Measurements from ENCODE around the gene POLR2C. TPM values are rescaled to one million over a fixed set of nuclear protein-coding genes. Genes with fewer than 3 reads are reported as not detected.

POLR2C gene
- total RNA-seq, 5 donors from 2014 or later (not counting 1 experiment from before 2014, with no cell fraction given) = 63.8 to 93.9 (median 69.0) TPM

DNA sequence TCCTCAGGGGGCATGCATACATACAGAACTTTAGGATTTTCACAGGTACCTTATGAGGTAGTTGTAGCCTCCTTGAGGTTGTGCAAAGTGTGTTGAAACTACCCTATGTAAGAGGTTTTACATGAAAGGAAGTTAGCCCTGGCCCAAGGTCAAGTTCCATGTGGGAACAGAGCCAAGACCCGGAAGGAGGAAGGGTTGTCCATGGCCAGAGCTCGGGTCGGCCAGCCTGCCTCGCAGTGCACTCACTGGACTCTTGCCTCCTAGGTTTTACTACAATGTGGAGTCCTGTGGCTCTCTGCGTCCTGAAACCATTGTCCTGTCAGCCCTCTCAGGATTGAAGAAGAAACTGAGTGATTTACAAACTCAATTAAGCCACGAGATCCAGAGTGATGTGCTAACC lies 8.2 kb downstream of the POLR2C start:
- Mint-ChIP-seq H3K27me3 (no peaks in the 10 kb centered on the region), H3K4me1 (peaks cover 4 to 27% (median 11%) of the 10 kb centered on the region in 3 donors), H3K27ac (no peak overlapping the region), H3K4me3 (no peak overlapping the region), H3K9me3 (no peaks in the 10 kb centered on the region), H3K36me3 (peaks cover 43% of the 10 kb centered on the region)
- H3K36me3 ChIP-seq (ENCODE audit: control insufficient read depth in 2 of 2, extremely low read depth in 1 of 2, insufficient read depth in 1 of 2, low read length in 1 of 2) = peaks cover 19 to 70% of the 10 kb centered on the region in 2 donors
- POLR2A ChIA-PET = no interaction called here
- H3K27ac ChIP-seq (ENCODE audit: low read length) = no peak overlapping the region
- H3K4me1 ChIP-seq (ENCODE audit: control insufficient read depth in 1 of 2, extremely low read depth in 1 of 2, insufficient read depth in 2 of 2, low read length in 2 of 2) = peaks cover 2 to 9% of the 10 kb centered on the region in 2 experiments
- CTCF ChIA-PET = interaction anchor here in 1 of 2 donors (0.9 kb wide), 1 partner anchor 14 kb away, joined by 4 read pairs; no protein-coding TSS in a partner anchor
- H3K9me3 ChIP-seq = no peaks in the 10 kb centered on the region
- WGBS (ENCODE audit: insufficient coverage) = 94% methylated on average over 5 of the region's 6 CpGs
- DNase-seq = no peak
- H3K27me3 ChIP-seq (replicated peaks in 1 of 2; ENCODE audit: control insufficient read depth in 2 of 2, extremely low read depth in 1 of 2, insufficient read depth in 2 of 2, low read length in 1 of 2) = no peaks in the 10 kb centered on the region
- H3K4me3 ChIP-seq (ENCODE audit: control insufficient read depth in 1 of 2, extremely low read depth in 1 of 2, low read length in 1 of 2) = no peak overlapping the region
- no peak for ATAC-seq (replicated peaks in 1 of 4)

DNA sequence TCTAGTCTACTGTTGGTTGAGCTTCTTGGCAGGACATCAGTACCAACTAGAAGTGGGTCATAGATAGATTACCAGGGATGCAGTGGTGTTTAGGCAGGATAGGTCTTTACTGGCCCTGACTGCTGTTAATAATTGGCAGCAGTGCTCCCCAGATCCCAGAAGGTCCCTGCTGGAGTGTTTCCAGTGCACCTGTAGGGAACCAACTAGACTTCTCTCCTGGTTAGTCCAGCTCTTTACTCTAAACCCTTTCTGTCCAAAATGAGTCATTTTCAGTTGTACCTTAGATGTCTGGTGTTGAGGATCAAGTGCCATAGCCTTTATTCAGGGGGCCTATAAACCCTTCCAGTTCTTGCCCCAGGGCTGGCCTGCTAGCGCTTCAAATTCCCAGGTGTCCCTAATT lies 8.7 kb downstream of the POLR2C start:
- Mint-ChIP-seq H3K27me3 (no peaks in the 10 kb centered on the region), H3K36me3 (peaks cover 40% of the 10 kb centered on the region), H3K4me3 (no peak overlapping the region), H3K27ac (no peak overlapping the region), H3K9me3 (no peaks in the 10 kb centered on the region), H3K4me1 (peaks cover 5 to 27% (median 9%) of the 10 kb centered on the region in 3 donors)
- no peak overlapping the region for H3K4me3 ChIP-seq (ENCODE audit: control insufficient read depth in 1 of 2, extremely low read depth in 1 of 2, low read length in 1 of 2)
- no peak for DNase-seq
- H3K4me1 ChIP-seq (ENCODE audit: control insufficient read depth in 1 of 2, extremely low read depth in 1 of 2, insufficient read depth in 2 of 2, low read length in 2 of 2) = peaks cover 3 to 14% of the 10 kb centered on the region in 2 experiments
- no peak overlapping the region for H3K27ac ChIP-seq (ENCODE audit: low read length)
- H3K36me3 ChIP-seq (ENCODE audit: control insufficient read depth in 2 of 2, extremely low read depth in 1 of 2, insufficient read depth in 1 of 2, low read length in 1 of 2) = peaks cover 19 to 65% of the 10 kb centered on the region in 2 donors
- POLR2A ChIA-PET = no interaction called here
- H3K27me3 ChIP-seq (replicated peaks in 1 of 2; ENCODE audit: control insufficient read depth in 2 of 2, extremely low read depth in 1 of 2, insufficient read depth in 2 of 2, low read length in 1 of 2) = no peaks in the 10 kb centered on the region
- no peaks in the 10 kb centered on the region for H3K9me3 ChIP-seq
- ATAC-seq (replicated peaks in 1 of 4) = no peak
- CTCF ChIA-PET = interaction anchor here in 1 of 2 donors (0.9 kb wide), 1 partner anchor 13 kb away, joined by 4 read pairs; no protein-coding TSS in a partner anchor
- no CpG with 5 or more reads among the region's 1 CpG for WGBS (ENCODE audit: insufficient coverage)

DNA sequence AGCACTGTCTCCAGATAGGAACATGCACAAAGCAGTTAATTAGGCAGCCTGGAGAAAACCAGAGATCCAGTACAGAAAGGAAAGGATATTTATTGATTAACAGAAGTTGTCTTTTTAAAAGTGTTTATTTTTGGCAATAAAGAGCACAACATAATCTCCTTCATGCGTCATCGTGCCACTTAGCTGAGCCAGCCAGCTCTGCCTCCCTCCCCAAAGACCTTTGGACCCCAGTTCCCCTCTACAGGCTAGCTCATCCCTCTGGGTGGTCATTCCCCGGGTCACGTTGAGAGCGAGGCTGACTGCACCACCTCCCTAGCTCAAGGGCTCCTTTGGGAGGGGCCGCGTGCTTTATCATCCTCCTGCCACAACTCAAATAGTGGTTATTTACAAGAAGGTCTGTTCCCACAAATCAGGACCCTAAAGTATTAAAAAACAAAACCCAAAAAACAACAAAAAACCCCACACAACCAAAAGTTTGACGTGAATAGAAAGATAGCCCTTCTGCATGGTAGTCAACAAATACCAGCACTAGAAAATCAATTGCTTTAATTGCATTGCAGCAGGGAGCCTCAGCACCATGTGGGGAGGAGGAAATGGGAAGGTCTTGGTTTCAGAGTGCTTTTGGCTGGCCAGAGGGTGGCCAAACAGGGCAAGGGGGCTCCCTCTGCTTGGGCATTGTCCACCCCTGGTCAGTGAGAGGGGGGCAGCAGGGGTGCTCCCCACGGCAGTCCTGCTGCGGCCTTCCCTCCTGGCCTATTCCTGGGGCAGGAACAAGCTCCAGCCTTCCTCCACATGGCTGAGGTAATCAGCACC lies 9.6 kb downstream of the POLR2C start:
- H3K4me3 Mint-ChIP-seq = no peak overlapping the region
- Histone ChIP-seq H3K27ac (ENCODE audit: low read length) (no peak overlapping the region), H3K4me3 (ENCODE audit: control insufficient read depth in 1 of 2, extremely low read depth in 1 of 2, low read length in 1 of 2) (no peak overlapping the region), H3K36me3 (ENCODE audit: control insufficient read depth in 2 of 2, extremely low read depth in 1 of 2, insufficient read depth in 1 of 2, low read length in 1 of 2) (peaks cover 19 to 57% of the 10 kb centered on the region in 2 donors), H3K9me3 (no peaks in the 10 kb centered on the region), H3K27me3 (replicated peaks in 1 of 2; ENCODE audit: control insufficient read depth in 2 of 2, extremely low read depth in 1 of 2, insufficient read depth in 2 of 2, low read length in 1 of 2) (no peaks in the 10 kb centered on the region), H3K4me1 (ENCODE audit: control insufficient read depth in 1 of 2, extremely low read depth in 1 of 2, insufficient read depth in 2 of 2, low read length in 2 of 2) (peaks cover 6 to 22% of the 10 kb centered on the region in 2 experiments)
- no peak for ATAC-seq (replicated peaks in 1 of 4)
- H3K9me3 Mint-ChIP-seq = no peaks in the 10 kb centered on the region
- WGBS (ENCODE audit: insufficient coverage) = 100% methylated on average over 3 of the region's 10 CpGs
- no peak for DNase-seq
- ChIA-PET POLR2A (no interaction called here), CTCF (interaction anchor here in 1 of 2 donors (0.6 kb wide), 1 partner anchor 124 kb away, joined by 4 read pairs; no protein-coding TSS in a partner anchor)
- no peaks in the 10 kb centered on the region for H3K27me3 Mint-ChIP-seq
- H3K27ac Mint-ChIP-seq = peak overlapping the region in 1 of 2 donors; percentile 20
- H3K36me3 Mint-ChIP-seq = peaks cover 39% of the 10 kb centered on the region
- peaks cover 9 to 31% (median 13%) of the 10 kb centered on the region in 3 donors for H3K4me1 Mint-ChIP-seq

DNA sequence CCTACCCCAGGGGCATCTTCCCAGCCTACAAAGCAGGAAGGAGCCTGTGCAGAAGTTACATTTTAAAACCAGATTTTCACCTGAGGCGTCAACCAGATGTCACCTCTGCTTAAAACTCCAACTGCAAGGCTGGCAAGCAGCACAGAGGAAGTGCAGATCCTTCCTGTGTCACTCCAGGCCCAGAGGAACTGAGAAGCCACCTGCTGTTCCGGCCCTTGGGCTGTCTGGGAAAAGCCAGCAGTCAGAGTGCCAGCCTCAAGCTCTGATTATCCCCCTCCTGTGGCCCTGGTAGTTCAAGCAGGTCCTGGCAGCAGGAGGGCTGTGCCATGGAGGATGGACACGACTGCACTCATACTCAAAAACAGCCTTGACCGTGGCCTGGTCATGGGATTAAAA lies 10.2 kb downstream of the POLR2C start:
- WGBS (ENCODE audit: insufficient coverage) = 36% methylated on average over 1 of the region's 4 CpGs
- CTCF ChIA-PET = no interaction called here

DNA sequence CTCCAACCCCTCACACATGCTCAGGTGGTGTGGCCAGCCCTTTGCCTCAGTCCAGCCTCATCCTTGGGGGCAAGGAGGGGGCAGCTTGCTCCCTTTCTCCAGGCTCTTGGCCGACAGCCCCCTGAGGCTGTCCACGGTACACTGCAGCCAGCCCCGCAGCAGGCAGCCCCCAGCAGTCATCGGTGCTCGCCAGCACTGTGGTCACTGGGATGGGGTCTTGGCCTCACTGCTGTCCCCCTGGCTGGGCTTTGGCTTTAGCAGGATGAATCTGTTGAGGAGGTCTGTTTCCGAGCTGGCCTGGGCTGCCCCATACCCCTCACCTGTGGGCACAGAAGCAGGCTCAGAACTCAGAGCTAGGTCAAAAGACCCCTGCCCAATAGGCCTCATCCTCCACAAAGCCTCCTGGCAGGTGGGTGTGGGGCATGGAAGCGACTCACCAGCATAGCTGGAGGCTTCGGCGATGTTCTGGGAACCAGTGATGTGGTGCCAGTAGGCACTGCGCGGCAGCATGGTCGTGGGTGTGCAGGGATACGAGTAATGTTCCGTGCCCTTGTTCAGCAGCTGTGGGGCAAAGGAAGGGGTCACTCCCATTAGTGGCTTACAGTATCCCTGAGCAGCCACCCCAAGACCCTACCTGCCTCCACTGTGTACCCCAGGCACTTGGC lies 10.8 kb downstream of the POLR2C start:
- no peak overlapping the region for H3K27ac Mint-ChIP-seq
- POLR2A ChIA-PET = no interaction called here
- H3K27ac ChIP-seq (ENCODE audit: low read length) = no peak overlapping the region

More for the DNA sequence above, 10.2 kb downstream of the POLR2C start:
- Histone ChIP-seq H3K27ac (ENCODE audit: low read length) (no peak overlapping the region), H3K4me1 (ENCODE audit: control insufficient read depth in 1 of 2, extremely low read depth in 1 of 2, insufficient read depth in 2 of 2, low read length in 2 of 2) (peaks cover 6 to 26% of the 10 kb centered on the region in 2 experiments), H3K9me3 (no peaks in the 10 kb centered on the region), H3K27me3 (replicated peaks in 1 of 2; ENCODE audit: control insufficient read depth in 2 of 2, extremely low read depth in 1 of 2, insufficient read depth in 2 of 2, low read length in 1 of 2) (no peaks in the 10 kb centered on the region), H3K4me3 (ENCODE audit: control insufficient read depth in 1 of 2, extremely low read depth in 1 of 2, low read length in 1 of 2) (no peak overlapping the region), H3K36me3 (ENCODE audit: control insufficient read depth in 2 of 2, extremely low read depth in 1 of 2, insufficient read depth in 1 of 2, low read length in 1 of 2) (peaks cover 19 to 52% of the 10 kb centered on the region in 2 donors)
- Mint-ChIP-seq H3K36me3 (peaks cover 36% of the 10 kb centered on the region), H3K27ac (peak overlapping the region in 1 of 2 donors; percentile 16), H3K9me3 (no peaks in the 10 kb centered on the region), H3K27me3 (no peaks in the 10 kb centered on the region), H3K4me3 (no peak overlapping the region), H3K4me1 (peaks cover 9 to 27% (median 15%) of the 10 kb centered on the region in 3 donors)
- DNase-seq = no peak
- POLR2A ChIA-PET = no interaction called here
- no peak for ATAC-seq (replicated peaks in 1 of 4)

DNA sequence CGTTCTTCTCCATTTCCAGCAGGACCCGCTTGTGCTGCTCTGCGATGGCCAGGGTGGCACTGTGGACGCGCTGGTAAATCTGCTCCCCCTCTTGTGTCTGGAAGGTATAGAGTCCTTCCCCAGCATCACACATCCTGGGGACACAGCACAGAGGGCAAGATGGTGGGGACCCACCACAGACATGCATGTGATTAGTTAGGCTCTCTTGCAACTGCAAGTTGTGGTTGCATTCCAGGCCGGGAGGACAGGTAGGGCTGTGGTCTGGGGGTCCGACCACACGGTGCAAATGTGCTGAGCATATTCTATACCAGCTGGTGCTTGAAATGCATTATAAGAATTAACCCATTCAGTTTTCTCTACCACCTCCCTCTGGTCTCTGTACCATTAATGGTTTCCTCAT lies 11.4 kb downstream of the POLR2C start:
- Histone ChIP-seq H3K4me3 (ENCODE audit: control insufficient read depth in 1 of 2, extremely low read depth in 1 of 2, low read length in 1 of 2) (no peak overlapping the region), H3K4me1 (ENCODE audit: control insufficient read depth in 1 of 2, extremely low read depth in 1 of 2, insufficient read depth in 2 of 2, low read length in 2 of 2) (peaks cover 6 to 26% of the 10 kb centered on the region in 2 experiments), H3K27ac (ENCODE audit: low read length) (no peak overlapping the region), H3K27me3 (replicated peaks in 1 of 2; ENCODE audit: control insufficient read depth in 2 of 2, extremely low read depth in 1 of 2, insufficient read depth in 2 of 2, low read length in 1 of 2) (no peaks in the 10 kb centered on the region), H3K9me3 (no peaks in the 10 kb centered on the region), H3K36me3 (ENCODE audit: control insufficient read depth in 2 of 2, extremely low read depth in 1 of 2, insufficient read depth in 1 of 2, low read length in 1 of 2) (peaks cover 15 to 39% of the 10 kb centered on the region in 2 donors)
- no peak for ATAC-seq (replicated peaks in 1 of 4)
- Mint-ChIP-seq H3K9me3 (no peaks in the 10 kb centered on the region), H3K4me1 (peaks cover 9 to 17% (median 15%) of the 10 kb centered on the region in 3 donors), H3K27me3 (no peaks in the 10 kb centered on the region), H3K4me3 (no peak overlapping the region), H3K36me3 (peaks cover 27% of the 10 kb centered on the region), H3K27ac (no peak overlapping the region)
- 44% methylated on average over 3 of the region's 8 CpGs for WGBS (ENCODE audit: insufficient coverage)
- ChIA-PET POLR2A (interaction anchor here in 1 of 2 donors (0.5 kb wide), 1 partner anchor 51 kb away, joined by 11 read pairs; no protein-coding TSS in a partner anchor), CTCF (no interaction called here)
- no peak for DNase-seq

More for the DNA sequence above, 10.8 kb downstream of the POLR2C start:
- H3K4me3 ChIP-seq (ENCODE audit: control insufficient read depth in 1 of 2, extremely low read depth in 1 of 2, low read length in 1 of 2) = no peak overlapping the region
- no peaks in the 10 kb centered on the region for H3K27me3 Mint-ChIP-seq
- H3K27me3 ChIP-seq (replicated peaks in 1 of 2; ENCODE audit: control insufficient read depth in 2 of 2, extremely low read depth in 1 of 2, insufficient read depth in 2 of 2, low read length in 1 of 2) = no peaks in the 10 kb centered on the region
- peaks cover 9 to 21% (median 14%) of the 10 kb centered on the region in 3 donors for H3K4me1 Mint-ChIP-seq
- H3K9me3 ChIP-seq = no peaks in the 10 kb centered on the region
- no peaks in the 10 kb centered on the region for H3K9me3 Mint-ChIP-seq
- H3K36me3 Mint-ChIP-seq = peaks cover 32% of the 10 kb centered on the region
- CTCF ChIA-PET = no interaction called here
- ATAC-seq (replicated peaks in 1 of 4) = no peak
- peaks cover 15 to 45% of the 10 kb centered on the region in 2 donors for H3K36me3 ChIP-seq (ENCODE audit: control insufficient read depth in 2 of 2, extremely low read depth in 1 of 2, insufficient read depth in 1 of 2, low read length in 1 of 2)
- H3K4me3 Mint-ChIP-seq = no peak overlapping the region
- no peak for DNase-seq
- H3K4me1 ChIP-seq (ENCODE audit: control insufficient read depth in 1 of 2, extremely low read depth in 1 of 2, insufficient read depth in 2 of 2, low read length in 2 of 2) = peaks cover 6 to 26% of the 10 kb centered on the region in 2 experiments
- 95% methylated on average over 5 of the region's 14 CpGs for WGBS (ENCODE audit: insufficient coverage)
